Measurements from ENCODE around the gene PKD1L1. TPM values are rescaled to one million over a fixed set of nuclear protein-coding genes. Genes with fewer than 3 reads are reported as not detected.

Gene PKD1L1
- polyA plus RNA-seq, 1 donor (not counting 4 experiments of a cell fraction or from before 2014, with no cell fraction given) = 0.04 TPM

- H3K79me2 ChIP-seq (ENCODE audit: control insufficient read depth, insufficient read depth, low read length) = no peaks in the 10 kb centered on the region
- H3K9ac ChIP-seq (ENCODE audit: control insufficient read depth, extremely low read depth, insufficient read depth, low read length) = no peak overlapping the region
- H3K4me3 ChIP-seq (ENCODE audit: control insufficient read depth in 2 of 3, extremely low read depth in 1 of 3, insufficient read depth in 2 of 3, low read depth in 1 of 3, low read length in 3 of 3) = no peak overlapping the region
- dilution Hi-C loops (cut with MboI; ENCODE audit: extremely low pct_ligation_motif_present, low sequenced_read_pairs) = no loop called here
- FAIRE-seq (no peak), DNase-seq (ENCODE audit: low read depth, low spot score) (no peak)
- no peak overlapping the region for H3K4me2 ChIP-seq (ENCODE audit: control insufficient read depth, extremely low read depth, insufficient read depth, low read depth, low read length)
- TF ChIP-seq EZH2 (IDR thresholded peaks at IDR 0.05; ENCODE audit: low read length) (no peak), CTCF (optimal IDR thresholded peaks at IDR 0.05 in 1 of 3, IDR thresholded peaks at IDR 0.05 in 1 of 3, conservative IDR thresholded peaks at IDR 0.05 in 1 of 3; ENCODE audit: extremely low read depth in 1 of 3, insufficient read depth in 2 of 3, low read length in 3 of 3) (no peak)
- no peaks in the 10 kb centered on the region for H3K9me1 ChIP-seq (ENCODE audit: control insufficient read depth, extremely low read depth, insufficient read depth, low read length)
- no peaks in the 10 kb centered on the region for H3K36me3 ChIP-seq (ENCODE audit: control insufficient read depth in 2 of 2, extremely low read depth in 1 of 2, insufficient read depth in 2 of 2, low read length in 2 of 2)
- no peaks in the 10 kb centered on the region for H3K4me1 ChIP-seq (ENCODE audit: control insufficient read depth, extremely low read depth, insufficient read depth, low read length)
- no peak overlapping the region for H2AFZ ChIP-seq (ENCODE audit: control insufficient read depth, low read length)
- no peaks in the 10 kb centered on the region for H4K20me1 ChIP-seq (ENCODE audit: control insufficient read depth, extremely low read depth, insufficient read depth, low read length)
- no peaks in the 10 kb centered on the region for H3K9me3 ChIP-seq (ENCODE audit: control insufficient read depth, low read depth, low read length)
- peaks cover 18% of the 10 kb centered on the region for H3K27me3 ChIP-seq (ENCODE audit: control insufficient read depth, extremely low read depth, insufficient read depth, low read length)
- no peak overlapping the region for H3K27ac ChIP-seq (ENCODE audit: control insufficient read depth, insufficient read depth, low read length)
These were observed 65.6 kb downstream of the PKD1L1 start for GRCh38 chr7:47882635-47883034.

GRCh38 chr7:47881256-47881655 lies 67.0 kb downstream of the PKD1L1 start:
- Histone ChIP-seq H2AFZ (ENCODE audit: control insufficient read depth, low read length) (no peak overlapping the region), H3K9me1 (ENCODE audit: control insufficient read depth, extremely low read depth, insufficient read depth, low read length) (no peaks in the 10 kb centered on the region), H3K9ac (ENCODE audit: control insufficient read depth, extremely low read depth, insufficient read depth, low read length) (no peak overlapping the region), H3K4me1 (ENCODE audit: control insufficient read depth, extremely low read depth, insufficient read depth, low read length) (no peaks in the 10 kb centered on the region), H3K79me2 (ENCODE audit: control insufficient read depth, insufficient read depth, low read length) (no peaks in the 10 kb centered on the region), H4K20me1 (ENCODE audit: control insufficient read depth, extremely low read depth, insufficient read depth, low read length) (no peaks in the 10 kb centered on the region), H3K4me2 (ENCODE audit: control insufficient read depth, extremely low read depth, insufficient read depth, low read depth, low read length) (no peak overlapping the region), H3K36me3 (ENCODE audit: control insufficient read depth in 2 of 2, extremely low read depth in 1 of 2, insufficient read depth in 2 of 2, low read length in 2 of 2) (no peaks in the 10 kb centered on the region), H3K27ac (ENCODE audit: control insufficient read depth, insufficient read depth, low read length) (no peak overlapping the region), H3K9me3 (ENCODE audit: control insufficient read depth, low read depth, low read length) (no peaks in the 10 kb centered on the region), H3K4me3 (ENCODE audit: control insufficient read depth in 2 of 3, extremely low read depth in 1 of 3, insufficient read depth in 2 of 3, low read depth in 1 of 3, low read length in 3 of 3) (no peak overlapping the region), H3K27me3 (ENCODE audit: control insufficient read depth, extremely low read depth, insufficient read depth, low read length) (peaks cover 18% of the 10 kb centered on the region)
- no peak for TF ChIP-seq EZH2 (IDR thresholded peaks at IDR 0.05; ENCODE audit: low read length)
- TF ChIP-seq CTCF (optimal IDR thresholded peaks at IDR 0.05 in 1 of 3, IDR thresholded peaks at IDR 0.05 in 1 of 3, conservative IDR thresholded peaks at IDR 0.05 in 1 of 3; ENCODE audit: extremely low read depth in 1 of 3, insufficient read depth in 2 of 3, low read length in 3 of 3) = no peak
- dilution Hi-C loops (cut with MboI; ENCODE audit: extremely low pct_ligation_motif_present, low sequenced_read_pairs) = no loop called here
- FAIRE-seq = no peak
- no peak for DNase-seq (ENCODE audit: low read depth, low spot score)
